Stimulated activated CD4-positive, alpha-beta T cell treated with anti-CD3 and anti-CD28 coated beads, Interleukin-15, amount 100 ng/mL, for 1 hour (primary cell): ENCODE data around the gene SNX1.

ENCODE experiments used
- DNase-seq, 2 donors: peaks; one replicate each; pipeline ENCODE4 v3.0.0-alpha.2; 2020; ENCODE audit warnings: low read depth in 1 of 2, low spot score in 1 of 2

The SNX1 gene

DNA sequence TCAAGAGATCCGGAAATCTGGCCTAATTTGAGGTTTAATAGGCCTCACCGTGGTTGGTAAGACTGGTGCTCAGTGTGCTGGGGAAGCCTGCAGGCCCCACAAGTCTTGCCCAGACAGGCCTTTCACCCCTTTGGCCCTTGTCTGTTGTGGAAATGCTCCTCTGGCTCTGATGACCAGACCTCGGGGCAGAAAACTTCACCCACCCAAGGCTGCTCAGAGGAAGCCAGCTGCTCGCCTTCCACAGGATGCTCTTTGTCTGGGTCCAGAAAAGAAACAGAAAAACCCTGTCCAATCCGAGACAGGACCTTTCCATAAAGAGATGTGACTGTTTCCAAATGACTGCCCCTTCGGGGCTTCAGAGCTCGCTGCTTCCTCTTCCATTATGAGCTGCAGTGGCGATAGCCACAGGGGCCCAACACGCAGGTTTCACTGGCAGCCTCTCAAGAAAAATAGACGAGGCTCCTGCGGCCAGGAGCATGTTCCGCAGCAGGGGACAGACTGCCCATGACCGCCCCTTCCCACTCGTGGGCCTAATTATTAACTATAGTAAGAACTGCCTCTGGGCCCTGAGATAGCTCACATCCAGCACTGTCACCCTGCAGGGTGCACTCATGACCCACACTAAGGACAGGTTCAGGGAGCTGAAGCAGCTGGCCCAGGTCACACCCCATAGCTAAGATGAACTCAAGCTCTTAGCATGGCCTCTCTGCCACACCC is 48.9 kb downstream of the SNX1 start:
- no peak for DNase-seq

DNA sequence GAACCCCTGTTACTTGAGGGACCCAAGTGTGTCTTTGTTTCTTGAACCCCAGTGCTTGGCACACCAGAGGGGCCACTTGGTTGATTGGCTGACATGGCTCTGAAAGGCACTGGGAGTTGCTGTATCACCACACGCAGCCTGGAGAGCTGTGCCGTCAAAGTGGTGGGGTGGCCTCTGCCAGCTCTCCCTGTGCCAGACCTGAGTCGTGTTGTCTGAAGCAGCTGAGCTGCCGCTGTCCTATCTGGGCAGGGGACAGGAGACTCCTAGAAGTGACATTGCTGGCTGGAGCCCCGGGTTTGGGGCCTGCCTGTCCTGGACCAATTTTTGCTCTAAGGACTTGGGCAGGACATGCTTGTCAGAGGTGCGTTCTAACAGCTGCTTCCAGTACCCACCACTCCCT is 50.3 kb downstream of the SNX1 start:
- no peak for DNase-seq

DNA sequence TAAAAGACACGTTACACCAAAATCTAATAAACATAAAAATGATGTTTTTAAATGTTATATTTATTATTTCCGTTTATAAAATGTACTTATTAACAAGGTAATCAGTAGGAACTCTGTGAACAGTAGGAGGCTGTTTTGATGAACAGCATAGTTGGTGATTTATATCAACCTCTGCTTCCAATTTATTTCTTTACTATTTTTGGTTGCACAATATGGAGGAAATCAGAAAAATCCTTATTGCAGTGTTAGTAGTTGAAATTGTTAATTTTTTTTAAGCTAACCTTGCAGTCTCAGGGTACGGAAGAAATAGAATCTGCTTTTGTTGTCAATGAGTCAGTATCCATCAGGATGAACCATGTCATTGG is 50.7 kb downstream of the SNX1 start:
- no peak for DNase-seq

DNA sequence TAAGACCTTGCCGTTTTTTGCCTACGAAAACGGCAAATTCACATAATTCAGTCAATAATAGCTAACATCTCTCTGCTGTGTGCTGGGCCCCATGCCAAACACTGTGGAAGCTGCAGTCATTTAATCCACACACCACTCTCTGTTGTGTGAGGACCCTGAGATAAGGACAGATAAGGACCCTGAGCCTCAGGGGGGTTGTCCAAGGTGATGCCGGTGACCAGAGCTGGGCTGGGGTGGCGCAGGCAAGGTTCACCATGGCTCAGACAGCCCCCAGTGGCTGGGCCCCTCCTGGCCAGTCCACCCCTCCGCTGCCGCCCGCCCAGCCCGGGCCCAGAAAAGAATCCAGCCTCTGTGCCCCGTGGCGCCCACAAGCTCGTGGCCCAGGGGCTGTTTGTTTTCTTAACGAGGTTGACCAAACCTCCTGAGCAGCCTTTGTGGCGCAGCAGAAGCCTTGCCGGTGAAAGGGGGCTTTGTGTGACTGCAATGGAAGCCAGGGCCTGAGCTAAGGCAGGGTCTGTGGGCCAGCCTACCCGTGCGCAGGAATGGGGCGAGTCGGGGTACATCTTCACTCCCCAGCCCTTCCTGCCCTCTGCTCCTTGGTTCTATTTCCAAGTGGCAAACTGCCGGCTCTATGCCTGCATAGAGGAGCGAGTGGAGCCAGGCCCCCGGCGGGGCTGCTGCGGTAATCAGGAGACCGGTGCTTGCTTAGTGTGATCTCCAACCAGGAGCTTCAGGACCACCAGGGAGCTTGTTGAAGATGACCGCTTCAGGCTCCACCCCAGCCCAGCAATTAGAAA is 51.3 kb downstream of the SNX1 start:
- DNase-seq = no peak

DNA sequence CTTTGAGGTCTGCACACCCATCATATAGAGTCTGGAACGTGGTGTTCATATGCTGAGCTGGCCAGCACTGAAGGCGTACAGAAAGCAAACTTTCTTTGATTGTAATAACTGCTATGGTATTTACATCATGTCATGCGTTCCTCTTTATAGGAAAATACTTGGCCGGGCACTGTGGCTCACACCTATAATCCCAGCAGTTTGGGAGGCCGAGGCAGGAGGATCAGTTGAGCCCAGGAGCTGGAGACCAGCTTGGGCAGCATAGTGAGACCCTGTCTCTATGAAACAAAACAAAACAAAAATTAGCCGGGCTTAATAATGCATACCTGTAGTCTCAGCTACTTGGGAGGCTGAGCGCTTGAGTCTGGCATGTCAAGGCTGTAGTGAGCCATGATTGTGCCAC is 52.4 kb downstream of the SNX1 start:
- no peak for DNase-seq

DNA sequence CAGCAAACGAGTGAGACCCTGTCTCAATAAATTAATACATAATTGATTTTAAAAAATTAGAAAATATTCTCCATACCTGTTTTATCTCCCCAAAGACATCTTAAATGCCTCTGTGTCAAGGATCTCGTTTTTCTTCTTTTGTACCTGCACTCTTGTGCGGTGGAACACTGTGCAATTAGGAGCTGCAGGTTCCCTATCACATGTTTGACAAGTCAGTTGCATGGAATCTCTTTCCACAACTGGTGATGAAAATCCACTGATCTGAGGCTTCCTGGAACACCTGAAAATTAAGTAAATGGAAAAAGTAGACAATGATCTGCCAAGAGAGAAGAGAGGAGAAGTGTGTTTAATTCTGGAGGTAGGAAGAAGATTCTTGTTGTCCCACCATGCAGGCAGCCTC is 52.8 kb downstream of the SNX1 start:
- DNase-seq = no peak

DNA sequence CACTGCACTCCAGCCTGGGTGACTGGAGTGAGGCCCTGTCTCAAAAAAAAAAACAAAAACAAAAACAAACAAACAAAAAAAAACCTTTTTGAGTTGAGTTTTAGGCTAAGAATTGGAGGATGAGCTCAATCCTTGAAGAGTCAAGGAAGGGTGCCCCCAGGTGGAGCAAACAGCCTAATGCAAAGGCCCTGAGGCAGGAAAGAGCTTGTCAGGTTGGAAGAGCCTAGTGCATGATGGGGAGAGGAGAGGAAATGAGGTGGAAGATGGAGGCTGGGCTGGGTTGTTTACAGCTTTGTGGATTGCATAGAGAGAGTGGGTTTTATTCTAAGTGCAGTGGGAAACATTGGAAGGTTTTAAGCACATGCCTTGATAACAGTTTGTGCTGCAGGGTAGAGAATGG is 53.6 kb downstream of the SNX1 start:
- no peak for DNase-seq

DNA sequence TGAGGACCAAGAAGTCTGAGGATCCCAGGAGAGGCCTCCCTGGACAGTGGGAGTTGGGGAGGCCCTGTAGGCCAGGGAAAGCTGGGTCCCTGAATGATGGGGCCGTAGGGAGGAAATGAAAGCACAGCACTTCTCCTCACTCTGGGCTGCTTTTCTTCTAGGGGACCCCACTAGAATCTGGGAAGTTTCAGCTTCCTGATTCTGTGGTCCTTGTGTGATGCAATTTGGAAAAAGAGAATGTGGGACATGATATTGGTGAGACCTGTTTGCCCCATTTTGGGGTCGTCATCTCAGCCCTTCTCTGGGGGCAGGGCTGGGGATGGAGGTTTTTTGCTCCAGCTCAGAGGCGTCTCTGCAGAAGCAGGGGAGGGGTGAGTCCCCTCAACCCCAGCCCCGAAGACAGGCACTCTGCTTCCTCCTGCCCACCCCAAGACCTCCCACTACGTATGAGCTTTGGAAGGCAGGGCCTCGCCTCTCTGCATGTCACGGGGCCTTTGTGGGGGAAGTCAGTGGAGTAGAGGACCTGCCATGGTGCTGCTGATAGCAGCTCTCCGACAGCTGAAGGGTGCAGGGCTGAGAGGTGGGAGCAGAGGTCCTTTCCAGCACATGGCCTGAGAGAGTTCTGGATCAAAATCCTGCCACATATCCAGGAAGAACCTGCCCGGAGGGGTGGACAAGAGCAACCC is 54.3 kb downstream of the SNX1 start:
- DNase-seq = no peak

DNA sequence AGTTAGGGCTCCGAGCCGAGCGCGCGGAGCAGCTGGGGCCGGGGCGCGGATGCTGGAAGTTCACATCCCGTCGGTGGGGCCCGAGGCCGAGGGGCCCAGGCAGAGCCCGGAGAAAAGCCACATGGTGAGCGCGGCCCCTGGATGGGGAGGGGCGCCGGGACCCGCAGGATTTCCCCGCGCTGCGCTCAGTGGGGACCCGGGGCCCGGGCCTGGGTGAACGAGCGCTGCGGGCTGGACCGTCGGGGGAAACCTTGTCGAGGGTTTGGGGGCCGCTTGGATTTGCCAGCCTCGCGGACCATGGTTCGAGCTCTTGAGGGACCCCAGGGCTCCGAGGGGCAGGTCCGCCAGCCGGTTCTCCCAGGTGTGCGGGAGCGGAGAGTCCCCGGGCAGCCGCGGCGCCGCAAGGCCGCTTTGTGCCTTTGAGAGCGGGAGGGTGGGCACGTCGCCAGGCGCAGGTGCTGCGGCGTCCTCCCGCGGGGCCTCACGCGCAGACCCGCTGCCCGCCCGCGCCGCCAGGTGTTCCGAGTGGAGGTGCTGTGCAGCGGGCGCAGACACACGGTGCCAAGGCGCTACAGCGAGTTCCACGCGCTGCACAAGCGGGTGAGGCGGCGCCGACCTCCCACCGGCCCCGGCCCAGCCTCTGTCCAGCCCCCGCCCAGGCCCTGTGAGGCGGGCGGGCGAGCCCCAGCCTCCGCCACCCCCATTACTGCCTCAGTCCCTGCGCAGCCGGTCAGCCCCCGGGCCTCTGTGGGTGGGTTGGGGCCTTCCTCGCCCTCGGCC is 56.1 kb downstream of the SNX1 start, which contains the start of gene SNX22:
TSS of gene SNX22 (plus strand) at position 5 of the 780 bp plus-strand sequence. CDS start at position 50, 45 bp downstream.
- DNase-seq = peak in 1 of 2 donors; percentile 8

DNA sequence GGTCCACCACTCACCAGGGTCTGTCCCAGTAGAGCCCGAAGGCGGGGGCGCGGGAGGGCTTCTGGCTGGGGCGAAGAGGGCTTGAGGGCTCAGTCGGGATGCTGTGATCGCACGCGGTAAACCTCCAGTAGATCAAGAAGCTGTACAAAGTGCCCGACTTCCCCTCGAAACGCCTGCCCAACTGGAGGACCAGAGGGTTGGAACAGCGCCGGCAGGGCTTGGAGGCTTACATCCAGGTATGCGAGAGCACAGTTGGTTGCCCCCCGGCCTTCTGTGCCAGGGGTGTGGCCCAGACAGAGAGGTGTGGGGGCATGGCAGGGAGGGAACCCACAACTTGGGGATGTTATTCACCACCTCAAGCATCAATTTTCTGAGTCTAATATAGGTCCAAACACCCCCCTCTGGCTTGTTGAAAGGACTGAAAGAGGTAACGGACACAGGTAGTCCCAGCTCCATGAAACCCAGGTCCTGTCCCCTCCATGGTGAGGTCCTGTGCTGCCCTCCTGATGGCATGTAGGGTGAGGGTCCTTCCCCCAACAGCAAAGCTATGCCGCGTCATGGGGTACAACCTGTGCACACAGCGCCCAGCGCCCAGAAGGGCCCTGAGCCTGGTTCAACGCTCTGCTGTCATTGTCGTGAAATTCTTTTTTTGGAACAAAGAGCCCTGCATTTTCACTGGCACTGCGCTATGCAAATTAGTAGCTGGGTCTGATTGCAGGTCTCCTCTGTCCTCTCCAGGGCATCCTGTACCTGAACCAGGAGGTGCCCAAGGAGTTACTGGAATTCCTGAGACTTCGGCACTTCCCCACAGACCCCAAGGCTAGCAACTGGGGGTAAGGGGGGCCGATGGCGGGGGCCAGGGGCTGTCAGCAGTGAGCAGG is 57.0 kb downstream of the SNX1 start:
- no peak for DNase-seq

DNA sequence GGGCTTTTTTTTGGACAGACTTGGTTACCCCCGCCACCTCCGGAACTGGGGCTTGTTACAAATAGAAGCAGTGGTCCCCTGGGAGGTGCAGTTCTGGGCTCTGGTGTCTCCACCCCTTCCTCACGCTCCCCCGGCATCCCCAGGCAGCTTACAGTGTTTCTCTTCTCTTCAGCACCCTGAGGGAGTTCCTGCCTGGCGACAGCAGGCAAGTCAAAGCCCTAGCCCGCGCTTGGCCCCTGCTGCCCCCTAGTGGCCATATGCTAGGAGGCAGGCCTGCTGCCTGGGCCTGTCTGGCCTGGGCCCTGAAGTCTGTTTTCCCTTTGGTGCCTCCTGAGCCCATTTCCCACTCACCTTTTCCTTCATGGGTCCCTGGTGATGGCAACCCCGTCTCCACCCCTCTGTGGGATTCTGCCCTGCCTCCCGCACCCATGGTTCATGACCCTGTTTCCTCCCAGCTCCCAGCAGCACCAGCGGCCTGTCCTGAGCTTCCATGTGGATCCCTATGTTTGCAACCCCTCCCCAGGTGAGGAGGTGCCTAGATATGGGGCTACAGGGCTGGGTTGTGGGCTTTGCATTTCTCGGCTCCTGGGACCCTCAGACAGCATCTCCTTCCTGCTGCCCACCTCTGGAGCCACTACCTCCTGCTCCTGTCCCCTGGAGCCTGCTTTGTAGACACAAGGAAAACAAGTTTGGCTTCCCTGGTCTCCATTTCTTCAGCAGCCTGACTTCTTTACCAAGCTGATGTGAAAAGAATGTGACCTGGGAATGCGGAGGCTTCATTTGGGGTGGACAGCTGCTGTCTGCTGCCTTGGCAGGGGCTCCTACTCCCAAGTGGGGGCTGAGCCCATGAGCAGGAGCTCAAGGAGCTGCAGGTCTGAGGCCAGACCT is 57.9 kb downstream of the SNX1 start:
- peak; percentile 79 to 89 for DNase-seq

DNA sequence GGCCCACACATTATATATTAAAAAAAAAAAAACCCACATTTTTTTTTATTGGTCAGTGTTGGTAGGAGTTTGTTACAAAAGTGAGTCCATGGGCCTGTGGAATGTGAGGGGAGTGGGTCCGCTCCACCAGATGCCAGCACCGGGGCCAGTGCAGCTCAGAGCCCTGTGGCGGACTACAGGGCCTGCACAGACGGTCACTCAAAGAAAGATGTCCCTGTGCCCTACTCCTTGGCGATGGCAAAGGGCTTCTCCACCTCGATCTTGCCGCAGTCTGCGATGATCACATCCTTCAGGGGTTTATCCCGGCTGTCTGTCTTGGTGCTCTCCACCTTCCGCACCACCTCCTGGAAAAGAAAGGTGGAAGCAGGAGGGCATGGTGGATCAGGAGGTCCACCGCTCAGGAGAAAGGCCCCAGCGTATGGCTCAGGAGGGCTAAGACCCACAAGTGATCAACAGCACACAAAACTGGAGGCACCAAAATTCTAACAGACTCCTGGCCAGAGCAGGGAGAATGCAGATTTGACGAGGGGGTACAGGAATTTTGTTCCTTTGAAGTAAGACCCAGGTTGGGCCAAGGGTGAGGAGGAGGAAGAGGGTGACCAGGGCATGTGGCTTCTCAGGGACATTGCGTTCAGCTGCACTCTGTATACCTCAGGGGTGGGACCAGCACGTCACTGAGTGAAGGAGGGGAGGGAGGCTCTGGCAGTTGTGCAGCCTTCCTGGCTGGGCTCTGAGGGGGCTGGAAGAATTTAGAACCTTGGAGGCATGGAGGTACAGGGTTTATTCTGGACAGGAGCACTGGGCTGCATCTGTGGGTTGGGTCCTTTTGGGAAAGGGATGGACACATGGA is 60.2 kb downstream of the SNX1 start:
- no peak for DNase-seq

DNA sequence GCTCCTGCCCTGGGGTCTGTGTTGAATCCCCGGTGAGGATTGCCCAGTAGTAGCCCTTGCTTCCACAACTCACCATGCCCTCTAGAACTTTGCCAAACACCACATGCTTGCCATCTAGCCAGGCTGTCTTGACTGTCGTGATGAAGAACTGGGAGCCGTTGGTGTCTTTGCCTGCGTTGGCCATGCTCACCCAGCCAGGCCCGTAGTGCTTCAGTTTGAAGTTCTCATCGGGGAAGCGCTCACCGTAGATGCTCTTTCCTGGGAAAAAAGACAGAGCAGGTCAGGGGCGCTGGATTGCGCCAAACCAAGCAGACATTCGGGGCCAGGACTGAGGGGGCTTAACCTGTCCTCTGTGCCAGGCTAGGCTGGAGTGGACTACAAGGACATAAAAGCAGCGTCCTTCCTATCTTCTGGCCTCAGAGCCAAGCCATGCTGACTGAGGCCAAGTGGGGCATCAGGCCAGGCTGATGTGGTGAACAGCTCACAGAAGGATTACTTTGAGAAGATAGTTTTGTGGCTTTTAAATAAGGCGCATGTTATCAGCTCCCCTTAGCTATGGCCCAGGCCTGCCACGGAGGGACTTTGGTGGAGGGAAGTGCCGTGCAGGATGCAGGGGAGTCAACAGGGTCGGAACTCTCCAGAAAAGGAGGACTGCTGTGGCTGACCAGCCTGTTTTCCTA is 61.0 kb downstream of the SNX1 start:
- no peak for DNase-seq

DNA sequence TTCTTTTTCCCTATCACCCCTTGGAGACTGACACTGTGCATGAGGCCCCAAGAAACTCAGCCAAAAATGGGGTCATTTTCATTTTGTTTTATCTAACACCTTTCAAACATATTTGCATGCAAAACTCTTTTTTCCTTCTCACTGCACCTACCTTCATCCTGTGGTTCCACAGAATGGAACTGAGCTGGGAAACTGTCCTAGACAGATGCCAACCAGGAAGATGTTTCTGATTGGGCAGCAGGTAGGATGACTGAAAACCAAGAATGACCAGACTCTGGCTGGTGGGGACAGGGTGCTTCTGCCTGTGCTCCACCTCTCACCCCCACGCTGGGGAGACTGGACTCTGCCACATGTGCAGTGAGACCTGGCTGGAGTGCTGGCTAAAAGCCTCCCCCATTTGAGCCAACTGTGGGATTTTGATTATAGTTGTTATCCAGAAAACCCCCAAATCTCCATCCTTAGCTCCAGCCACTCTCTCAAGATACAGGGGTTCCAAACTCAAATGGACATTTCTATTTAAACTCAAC is 61.9 kb downstream of the SNX1 start:
- DNase-seq = no peak

DNA sequence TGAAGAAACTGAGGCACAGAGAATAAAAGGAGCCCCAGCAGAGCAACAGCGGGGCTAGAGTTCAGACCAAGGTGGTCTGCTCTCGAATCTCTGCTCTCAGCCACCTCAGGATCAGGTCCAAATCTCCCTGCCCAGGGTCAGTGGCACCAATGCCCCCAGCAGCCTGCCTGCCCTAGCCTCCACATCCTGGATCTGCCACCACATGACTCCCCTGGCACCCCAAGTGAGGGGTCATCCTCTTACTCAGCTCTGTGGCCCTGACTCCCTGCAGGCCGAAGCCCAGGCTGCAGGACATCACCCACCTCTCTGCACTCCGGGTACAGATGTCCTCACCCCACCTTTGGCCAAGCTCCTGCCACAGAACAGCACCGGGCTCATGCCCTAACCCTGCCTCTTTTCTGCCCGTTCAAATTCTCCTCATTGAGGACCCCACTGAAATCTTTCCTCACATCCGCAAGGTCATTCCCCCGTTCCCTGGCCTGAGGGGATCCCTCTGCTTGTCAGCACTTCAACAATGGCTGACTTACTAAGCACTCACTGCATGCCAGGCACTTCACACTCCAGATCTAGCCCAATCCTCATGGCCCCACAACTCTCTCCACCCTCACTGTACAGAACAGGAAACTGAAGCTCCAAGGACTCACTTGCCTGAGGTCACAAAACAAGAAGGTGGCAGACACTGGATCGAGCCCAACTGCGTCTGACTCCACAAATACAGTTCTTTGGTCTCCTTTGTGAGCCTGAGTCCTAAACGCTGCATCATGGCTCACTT is 62.8 kb downstream of the SNX1 start:
- DNase-seq = no peak

DNA sequence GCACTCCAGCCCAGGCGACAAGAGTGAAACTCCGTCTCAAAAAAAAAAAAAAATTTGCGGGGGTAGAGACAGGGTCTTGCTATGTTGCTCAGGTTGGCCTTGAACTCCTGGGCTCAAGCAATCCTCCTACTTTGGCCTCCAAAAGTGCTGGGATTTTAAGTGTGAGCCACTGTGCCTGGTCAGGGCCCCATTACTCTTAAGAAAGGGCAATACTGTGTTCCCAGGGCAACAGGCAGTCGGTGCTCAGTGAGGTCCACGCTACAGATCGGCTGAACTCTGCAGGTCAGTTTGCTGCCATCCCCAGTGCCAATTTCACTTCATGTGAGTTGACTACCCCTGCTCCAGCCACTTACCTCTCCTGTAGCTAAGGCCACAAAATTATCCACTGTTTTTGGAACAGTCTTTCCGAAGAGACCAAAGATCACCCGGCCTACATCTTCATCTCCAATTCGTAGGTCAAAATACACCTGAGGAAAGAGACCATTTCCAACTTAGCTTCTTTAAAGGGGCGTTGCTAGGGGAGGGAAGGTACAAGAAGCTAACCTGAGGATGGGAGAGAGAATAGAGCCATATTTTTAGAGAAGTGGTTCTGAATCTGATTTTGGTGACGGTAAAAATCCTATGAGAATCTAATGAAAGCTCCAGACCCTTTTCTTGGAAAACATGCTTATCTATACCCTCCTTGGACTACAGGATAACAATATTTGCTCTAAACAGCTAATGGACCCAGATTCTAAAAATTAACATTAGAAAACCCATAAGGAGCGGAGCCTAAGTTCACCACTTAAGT is 66.1 kb downstream of the SNX1 start:
- DNase-seq = no peak
